T-helper 2 cell (primary cell): ENCODE measurements around the gene CACUL1.

Experiments used
- DNase-seq, 5 experiments: peaks; one replicate each; pipeline versions ENCODE4 v3.0.0 to v3.0.0-alpha.2; 2012 to 2022

Gene CACUL1

GRCh38 chr10:118732245-118733165 lies 22.3 kb downstream of the CACUL1 start:
- peak in 2 of 5 experiments; percentile 22 to 55 for DNase-seq

GRCh38 chr10:118730756-118731456 lies 23.9 kb downstream of the CACUL1 start:
- no peak for DNase-seq

- no peak for DNase-seq
These were observed 25.0 kb downstream of the CACUL1 start for GRCh38 chr10:118729641-118730258.

- DNase-seq: no peak
These were observed 25.6 kb downstream of the CACUL1 start for GRCh38 chr10:118729200-118729599.

- no peak for DNase-seq
These were observed 28.8 kb downstream of the CACUL1 start for GRCh38 chr10:118725886-118726500.

GRCh38 chr10:118723466-118723865 lies 31.3 kb downstream of the CACUL1 start:
- DNase-seq: no peak

- no peak for DNase-seq
These were observed 33.3 kb downstream of the CACUL1 start for GRCh38 chr10:118721539-118721876.

GRCh38 chr10:118720685-118721538 lies 33.9 kb downstream of the CACUL1 start:
- peak in 3 of 5 experiments; percentile 28 to 39 (median 28) for DNase-seq

- no peak for DNase-seq
These were observed 40.4 kb downstream of the CACUL1 start for GRCh38 chr10:118714366-118714765.

GRCh38 chr10:118712930-118713634 lies 41.7 kb downstream of the CACUL1 start:
- DNase-seq: no peak

- no peak for DNase-seq
These were observed 42.7 kb downstream of the CACUL1 start for GRCh38 chr10:118712080-118712479.

GRCh38 chr10:118710487-118710886 lies 44.3 kb downstream of the CACUL1 start:
- no peak for DNase-seq

GRCh38 chr10:118708571-118708970 lies 46.2 kb downstream of the CACUL1 start:
- no peak for DNase-seq

GRCh38 chr10:118704711-118705110 lies 50.1 kb downstream of the CACUL1 start:
- no peak for DNase-seq

- DNase-seq: no peak
These were observed 53.0 kb downstream of the CACUL1 start for GRCh38 chr10:118701529-118702323.

- DNase-seq: peak; percentile 16 to 97 (median 71)
These were observed 56.3 kb downstream of the CACUL1 start for GRCh38 chr10:118698421-118698820.

GRCh38 chr10:118694848-118695247 lies 59.9 kb downstream of the CACUL1 start:
- DNase-seq: no peak

GRCh38 chr10:118692872-118693271 lies 61.9 kb downstream of the CACUL1 start:
- DNase-seq: no peak

GRCh38 chr10:118689070-118689858 lies 65.5 kb downstream of the CACUL1 start:
- DNase-seq: no peak

GRCh38 chr10:118687472-118687871 lies 67.3 kb downstream of the CACUL1 start:
- DNase-seq: no peak
